GM18861 (cell line): ENCODE data around the gene PGA3.
"Not testable (repeated sequence)": the region's sequence is repeated elsewhere in the genome, so short reads cannot be mapped to it uniquely, and the experiment has no call there.

Source experiments
- ATAC-seq: cut with Tn5 transposase; IDR thresholded peaks from one replicate; pipeline ENCODE4 v1.9.1; 2021; ENCODE audit not compliant: unreplicated experiment

PGA3 gene

DNA sequence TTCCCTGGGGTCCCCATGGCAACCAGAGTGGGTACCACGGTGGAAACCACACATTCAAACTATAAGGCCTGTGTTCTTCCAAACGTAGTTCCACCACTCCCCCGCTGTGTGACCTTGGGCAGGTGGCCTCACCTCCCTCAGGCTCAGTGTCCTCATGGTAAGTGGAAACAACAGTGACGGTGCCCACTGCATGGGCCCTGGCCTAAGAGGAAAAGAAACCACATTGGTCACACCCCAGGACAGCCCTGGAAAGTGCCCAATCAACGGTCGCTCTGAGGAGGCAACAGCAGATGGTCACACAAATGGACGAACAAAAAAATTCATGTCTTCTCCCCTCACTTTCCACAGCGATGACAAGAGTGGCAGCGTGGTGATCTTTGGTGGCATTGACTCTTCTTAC lies 44.8 kb downstream of the PGA3 start:
- ATAC-seq = not testable (repeated sequence)

- not testable (repeated sequence) for ATAC-seq
Measured at GRCh38 chr11:61249201-61249600, 45.9 kb downstream of the PGA3 start.

DNA sequence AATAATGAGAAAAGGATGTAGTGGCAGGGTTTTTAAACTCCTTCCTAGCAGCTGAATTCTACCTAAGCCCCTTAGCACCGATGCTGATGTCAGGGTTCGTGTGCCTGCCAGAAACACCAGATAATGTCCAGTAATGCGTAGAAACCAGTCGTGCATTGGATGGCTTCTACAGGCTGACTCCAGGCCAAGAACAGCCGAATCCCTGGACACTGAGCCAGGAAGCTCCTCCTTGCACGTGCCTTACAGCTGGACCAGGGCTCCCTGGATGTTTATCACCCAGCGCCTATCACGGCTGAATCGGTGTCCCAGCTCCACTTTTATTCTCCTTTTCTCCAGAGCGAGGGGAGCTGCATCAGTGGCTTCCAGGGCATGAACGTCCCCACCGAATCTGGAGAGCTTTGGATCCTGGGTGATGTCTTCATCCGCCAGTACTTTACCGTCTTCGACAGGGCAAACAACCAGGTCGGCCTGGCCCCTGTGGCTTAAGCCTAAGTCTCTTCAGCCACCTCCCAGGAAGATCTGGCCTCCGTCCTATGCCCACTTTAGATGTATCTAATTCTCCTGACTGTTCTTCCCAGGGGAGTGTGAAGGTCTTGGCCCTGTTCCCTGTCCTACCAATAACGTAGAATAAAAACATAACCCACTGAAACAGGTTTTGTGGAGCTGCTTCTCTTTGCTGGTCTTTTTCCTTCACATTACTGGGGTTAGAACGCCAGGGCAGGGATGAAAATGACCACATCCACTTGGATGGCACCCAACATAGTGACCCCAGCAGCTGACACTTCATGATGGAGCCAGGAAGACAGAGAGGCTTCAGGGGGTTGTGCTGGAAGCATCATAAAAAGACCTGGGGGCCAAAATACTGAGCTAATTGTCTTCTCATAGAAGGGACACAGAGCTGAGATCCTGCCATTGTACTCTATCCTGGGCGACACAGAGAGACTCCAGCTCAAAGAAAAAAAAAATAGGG lies 47.8 kb downstream of the PGA3 start:
- ATAC-seq = not testable (repeated sequence)

- ATAC-seq = not testable (repeated sequence)
Measured at GRCh38 chr11:61252332-61252731, 49.0 kb downstream of the PGA3 start.

DNA sequence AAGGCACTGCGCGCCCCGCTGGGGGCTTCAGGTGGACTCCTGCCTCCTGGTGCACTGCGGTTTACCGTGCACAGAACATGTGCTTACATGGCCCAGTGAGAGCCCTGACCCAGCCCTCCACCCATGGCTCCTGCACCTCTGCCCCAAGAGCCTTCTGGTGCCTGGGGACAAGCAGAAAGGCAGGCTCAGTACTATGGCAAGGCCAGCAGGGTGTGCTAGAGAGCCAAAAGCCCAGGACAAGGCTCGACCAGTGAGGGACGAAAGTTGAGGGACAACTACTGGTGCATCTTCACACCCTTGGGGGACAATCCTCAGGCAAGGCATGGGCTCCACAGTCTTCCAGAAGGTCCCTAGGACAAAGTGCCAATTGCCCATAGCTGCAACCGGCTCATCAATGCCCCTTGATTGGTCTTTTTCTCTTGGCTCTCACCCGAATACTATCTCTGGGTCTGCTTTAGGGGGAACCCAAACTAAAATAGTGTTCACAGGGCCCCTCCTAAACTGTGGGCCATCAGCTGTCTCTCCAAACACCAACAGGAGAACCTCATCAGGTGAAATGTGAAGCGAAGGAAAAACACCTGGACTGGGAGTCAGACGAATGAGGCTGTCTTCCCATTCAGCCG lies 51.2 kb downstream of the PGA3 start:
- no peak for ATAC-seq

GRCh38 chr11:61256710-61257482 lies 53.6 kb downstream of the PGA3 start:
- no peak for ATAC-seq

DNA sequence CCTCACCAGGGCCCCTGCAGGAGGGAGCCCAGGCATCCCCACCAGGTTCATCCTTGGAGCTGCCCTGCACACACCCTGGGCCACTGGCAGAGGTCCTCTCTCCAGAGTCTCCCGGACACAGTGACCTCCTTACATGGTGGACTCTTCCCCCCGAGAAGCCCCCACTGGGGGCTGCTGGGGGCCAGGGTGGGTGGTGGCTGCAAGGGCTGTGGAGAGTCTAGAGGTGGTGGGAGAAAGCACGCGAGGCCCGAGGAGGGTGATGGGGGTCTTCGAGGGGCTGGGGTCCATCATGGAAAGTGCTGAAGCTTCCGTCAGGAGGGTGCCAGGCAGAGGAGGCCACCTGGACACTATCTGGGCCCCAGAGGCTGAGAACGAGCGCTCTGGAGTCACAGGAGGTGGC lies 55.2 kb downstream of the PGA3 start:
- no peak for ATAC-seq

DNA sequence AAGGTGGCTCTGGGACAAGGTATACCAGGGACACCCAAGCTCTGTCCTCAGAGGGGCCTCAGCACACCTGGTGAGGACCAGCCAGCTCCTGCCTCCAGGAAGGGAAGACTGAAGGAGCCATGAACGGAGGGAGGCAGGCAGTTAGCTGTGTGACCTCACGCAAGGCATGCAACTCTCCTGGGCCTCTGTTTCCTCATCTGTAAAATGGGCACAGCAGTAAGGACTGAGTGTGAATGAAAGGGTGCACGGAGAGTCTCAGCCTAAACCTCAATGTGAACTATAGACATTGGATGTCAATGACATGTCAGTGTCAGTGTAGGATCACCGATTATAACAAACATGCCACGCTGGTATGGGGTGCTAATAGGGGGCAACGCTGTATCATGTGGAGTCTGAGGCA lies 56.0 kb downstream of the PGA3 start:
- ATAC-seq = no peak
